HG02973 (cell line): ENCODE data around the gene MANSC4.
"Not testable (repeated sequence)": the region's sequence is repeated elsewhere in the genome, so short reads cannot be mapped to it uniquely, and the experiment has no call there.

Experiments used
- ATAC-seq: cut with Tn5 transposase; IDR thresholded peaks from one replicate; pipeline ENCODE4 v1.9.1; 2021; ENCODE audit warnings: moderate library complexity; ENCODE audit not compliant: unreplicated experiment

Gene MANSC4

DNA sequence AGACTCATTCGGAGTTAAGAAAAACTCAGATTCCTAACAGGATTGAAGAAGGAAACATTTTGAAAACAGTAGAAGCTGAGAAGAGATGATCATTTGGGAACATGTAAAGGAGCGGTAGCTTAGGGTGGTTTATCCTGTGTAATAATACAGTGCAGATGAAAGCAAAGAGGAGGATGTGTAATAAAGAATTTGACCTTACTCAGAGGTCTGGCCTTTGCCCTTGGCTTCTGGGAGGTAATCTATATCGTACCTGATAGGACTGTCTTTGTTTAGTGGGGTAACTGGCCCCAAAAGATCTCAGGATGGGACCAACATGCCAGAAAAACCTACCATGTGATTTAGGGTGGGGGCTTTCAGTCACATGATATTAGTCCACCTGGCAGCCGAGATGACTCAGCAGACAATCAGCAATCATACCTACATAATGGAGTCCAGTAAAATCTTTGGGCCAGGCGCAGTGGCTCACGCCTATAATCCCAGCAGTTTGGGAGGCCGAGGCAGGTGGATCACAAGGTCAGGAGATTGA is 23.3 kb downstream of the MANSC4 start:
- no peak for ATAC-seq

DNA sequence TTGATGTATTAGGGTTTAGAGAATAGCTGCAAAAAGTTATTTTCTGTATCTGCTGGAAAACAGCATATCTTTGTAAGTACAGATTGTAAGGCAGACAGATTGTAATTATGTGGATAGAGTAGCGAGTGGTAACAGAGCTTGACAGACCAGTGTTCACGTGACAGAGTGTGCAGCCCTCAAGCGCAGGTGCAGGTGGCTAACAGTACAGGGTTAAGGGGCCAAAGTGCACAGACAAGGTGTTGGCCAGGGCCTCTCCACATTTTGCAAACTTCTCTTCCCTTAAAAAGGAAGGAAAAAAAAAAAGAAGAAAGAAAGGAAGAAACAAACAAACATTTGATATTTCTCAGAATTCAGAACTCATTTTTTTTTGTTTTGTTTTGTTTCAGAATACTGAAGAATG is 25.2 kb downstream of the MANSC4 start:
- no peak for ATAC-seq

DNA sequence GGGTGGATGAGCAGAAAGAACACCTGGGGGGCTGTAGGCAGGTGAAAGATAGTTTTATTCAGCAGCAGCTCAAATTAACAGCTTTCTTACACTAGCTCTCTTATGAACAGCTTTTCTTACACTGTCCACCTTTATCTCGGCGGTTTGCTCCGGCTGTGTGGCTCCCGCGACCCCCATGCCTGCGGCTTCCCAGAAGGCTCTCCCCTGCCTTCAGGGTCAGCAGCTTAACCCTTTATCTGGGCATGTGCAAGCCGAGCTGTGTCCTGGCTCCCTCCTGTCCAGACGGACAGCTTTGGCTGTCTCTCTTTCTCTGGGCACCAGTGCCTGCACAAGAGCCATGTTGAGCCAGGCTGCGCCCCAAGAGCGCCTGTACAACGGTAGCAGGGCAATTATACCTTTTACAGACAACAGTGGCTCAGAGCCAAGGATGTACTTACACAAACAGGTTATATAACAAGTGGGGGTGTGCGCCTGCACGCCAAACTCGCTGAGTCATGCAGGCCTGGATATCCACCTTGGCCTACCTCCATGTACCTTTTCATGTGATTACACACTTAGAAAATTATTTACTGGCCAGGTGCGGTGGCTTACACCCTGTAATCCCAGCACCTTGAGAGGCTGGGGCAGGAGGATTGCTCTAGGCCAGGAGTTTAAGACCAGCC is 28.5 kb downstream of the MANSC4 start:
- ATAC-seq, result no peak

DNA sequence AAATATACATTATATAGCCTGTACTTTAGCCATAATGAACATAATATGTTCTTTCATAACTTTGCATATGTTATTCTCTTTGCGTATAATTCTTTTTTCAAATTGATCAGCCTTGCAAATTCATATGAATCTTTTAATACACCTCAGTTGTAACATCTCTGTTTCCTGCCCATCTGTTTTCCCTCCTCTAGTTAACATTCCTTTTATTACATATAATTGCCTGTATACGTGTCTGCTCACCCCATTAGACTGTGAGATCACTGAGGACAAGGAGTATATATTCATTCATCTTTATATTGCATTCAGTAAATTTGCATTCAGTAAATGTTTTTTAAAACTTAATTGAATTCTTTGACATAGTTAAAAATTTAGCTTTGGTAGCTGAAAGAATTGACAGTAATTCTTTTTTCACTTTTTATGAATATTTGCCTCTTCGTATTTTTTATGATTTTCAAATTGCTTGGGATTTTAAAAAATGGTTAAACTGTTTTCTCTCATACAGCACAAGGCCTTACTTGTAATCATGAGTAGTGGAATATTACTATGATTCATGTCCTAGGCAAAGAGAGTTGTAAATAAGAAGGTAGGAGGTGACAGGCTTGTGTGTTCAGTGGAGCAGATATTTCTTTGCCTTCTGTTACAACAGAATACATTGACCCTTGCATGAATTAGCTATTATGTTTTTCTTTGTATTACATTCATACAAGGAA is 32.8 kb downstream of the MANSC4 start:
- ATAC-seq, result no peak

DNA sequence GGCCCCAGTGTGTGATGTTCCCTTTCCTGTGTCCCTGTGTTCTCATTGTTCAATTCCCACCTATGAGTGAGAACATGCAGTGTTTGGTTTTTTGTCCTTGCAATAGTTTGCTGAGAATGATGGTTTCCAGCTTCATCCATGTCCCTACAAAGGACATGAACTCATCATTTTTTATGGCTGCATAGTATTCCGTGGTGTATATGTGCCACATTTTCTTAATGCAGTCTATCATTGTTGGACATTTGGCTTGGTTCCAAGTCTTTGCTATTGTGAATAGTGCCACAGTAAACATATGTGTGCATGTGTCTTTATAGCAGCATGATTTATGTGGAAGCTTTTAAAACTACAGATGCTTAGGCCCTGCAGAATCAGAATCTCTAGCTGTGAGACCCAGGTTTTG is 34.3 kb downstream of the MANSC4 start:
- not testable (repeated sequence) for ATAC-seq

DNA sequence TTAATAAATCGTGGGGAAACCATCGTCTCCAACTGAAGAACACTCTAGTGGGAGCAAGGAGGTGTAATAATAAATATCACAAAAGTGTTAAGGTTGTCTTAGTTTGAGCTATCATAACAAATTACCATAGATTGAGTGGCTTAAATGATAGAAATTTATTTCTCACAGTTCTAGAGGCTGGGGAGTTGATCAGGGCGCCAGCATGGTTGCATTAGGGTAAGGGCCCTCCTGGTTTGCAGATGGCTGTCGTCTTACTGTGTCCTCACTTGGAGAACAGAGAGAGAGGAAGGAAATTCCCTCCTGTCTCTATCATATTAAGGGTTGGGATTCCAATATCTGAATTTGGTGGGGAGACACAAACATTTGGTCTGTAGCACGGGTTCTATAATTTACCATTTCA is 36.4 kb downstream of the MANSC4 start:
- ATAC-seq, result no peak

DNA sequence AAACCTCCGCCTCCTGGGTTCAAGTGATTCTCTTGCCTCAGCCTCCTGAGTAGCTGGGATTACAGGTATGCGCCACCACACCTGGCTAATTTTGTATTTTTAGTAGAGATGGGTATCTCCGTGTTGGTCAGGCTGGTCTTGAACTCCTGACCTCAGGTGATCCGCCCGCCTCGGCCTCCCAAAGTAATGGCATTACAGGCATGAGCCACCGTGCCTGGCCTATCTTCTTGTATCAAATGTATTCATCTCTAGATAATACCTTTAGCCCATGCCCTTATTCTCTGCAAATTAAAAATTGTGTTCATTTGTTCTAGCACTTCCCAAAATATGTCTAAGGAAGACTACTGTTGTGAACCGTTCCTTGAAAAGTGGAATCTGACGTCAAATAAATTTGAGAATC is 45.7 kb downstream of the MANSC4 start:
- not testable (repeated sequence) for ATAC-seq

DNA sequence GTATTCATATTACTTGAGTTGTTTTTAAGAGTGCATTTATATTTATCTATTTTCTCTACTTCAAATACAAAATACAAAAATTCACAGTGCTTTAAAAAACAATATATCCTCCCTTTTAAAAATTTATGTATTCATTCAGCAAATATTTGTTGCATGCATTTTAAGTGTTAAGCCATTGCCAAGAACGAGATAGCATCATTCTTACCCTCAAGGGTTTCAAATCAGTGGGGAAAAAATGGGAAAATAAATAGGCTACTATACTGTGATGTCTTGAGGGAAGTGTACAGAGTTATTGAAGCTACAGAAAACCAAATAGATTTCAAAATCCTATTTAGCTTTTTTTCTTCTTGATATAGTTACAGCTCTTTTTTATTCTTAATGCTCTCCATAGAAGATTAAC is 46.2 kb downstream of the MANSC4 start:
- ATAC-seq, result no peak

DNA sequence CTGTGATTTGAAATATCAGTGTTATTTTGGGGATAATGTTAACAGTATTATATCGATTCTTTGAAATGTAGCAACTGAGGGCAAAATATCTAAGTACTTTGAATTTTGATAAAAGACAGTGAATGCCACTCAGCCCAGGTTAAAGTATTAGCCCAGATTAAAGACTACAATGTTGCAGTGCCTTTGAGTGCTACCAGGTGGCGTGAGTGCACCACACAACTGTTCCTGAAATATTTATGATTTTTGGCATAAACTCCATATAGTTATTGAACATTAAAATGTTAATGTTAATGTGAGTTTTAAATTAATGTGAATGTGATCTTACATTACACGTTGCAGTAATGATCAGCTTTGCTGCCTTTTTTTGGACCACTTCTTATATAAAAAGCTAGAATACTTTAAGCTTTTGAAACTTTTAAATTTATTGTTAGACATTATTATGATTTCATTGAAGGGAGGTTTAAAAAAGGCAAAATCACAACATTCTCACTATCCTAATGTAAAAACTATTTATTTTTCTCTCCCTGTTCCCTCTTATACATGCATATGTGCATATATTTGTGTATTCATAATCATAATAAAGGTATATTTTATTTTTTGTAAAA is 46.9 kb downstream of the MANSC4 start:
- no peak for ATAC-seq

DNA sequence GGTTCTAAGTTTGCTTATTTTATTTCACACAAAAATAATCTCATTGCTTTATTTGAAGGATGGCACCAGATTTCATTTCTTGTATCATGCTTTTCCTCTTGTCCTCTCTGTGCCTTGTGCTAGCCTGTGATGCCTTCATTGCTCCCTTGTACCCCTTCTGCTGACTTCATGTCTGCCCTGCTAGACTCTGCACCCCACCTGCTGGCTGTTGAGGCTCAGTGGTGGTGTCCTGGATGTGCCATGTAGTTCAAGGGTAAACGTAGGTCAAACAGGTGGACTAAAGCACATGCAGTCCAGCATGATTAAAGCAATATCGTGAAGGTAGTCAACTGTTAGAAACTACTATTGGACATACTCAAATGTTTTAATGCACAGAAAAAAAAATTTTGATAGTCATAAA is 47.8 kb downstream of the MANSC4 start:
- peak; percentile 45 for ATAC-seq

DNA sequence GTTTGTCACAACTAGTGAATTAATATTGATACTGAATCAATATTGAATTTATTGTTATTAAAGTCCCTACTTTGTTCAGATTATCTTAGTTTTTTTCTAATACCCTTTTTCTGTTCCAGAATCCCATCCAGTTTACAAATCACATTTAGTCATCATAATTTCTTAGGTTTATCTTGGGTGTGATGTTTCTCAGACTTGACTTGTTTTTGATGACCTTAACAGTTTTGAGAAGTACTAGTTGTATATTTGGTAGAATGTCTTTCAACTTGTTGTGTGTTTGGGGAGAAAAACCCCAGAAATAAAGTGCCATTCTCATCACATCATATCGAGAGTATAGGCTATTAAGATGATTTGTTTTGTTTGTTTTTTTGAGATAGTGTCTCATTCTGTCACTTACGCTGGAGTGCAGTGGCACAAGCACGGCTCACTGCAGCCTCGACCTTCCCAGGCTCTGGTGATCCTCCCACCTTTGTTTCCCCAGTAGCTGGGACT is 49.9 kb downstream of the MANSC4 start:
- no peak for ATAC-seq

DNA sequence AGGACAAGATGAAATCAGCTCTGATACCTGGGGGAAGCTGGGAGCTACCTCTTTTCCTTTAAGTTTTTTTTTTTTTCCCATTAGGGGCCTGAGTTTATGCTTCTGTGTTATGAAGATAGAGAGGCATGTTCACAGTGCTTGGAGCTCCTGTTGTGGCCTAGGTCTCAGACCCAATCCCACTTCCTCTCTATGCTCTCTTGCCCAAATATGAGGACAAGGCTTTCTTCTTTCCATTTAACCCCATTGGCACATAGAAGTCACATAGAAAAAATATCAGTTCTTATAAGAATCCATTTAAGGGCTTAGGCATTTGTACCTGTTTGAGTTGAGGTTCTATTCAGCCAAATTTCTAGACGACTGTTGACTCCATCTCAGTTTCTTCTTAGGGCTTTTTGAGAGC is 56.8 kb downstream of the MANSC4 start:
- no peak for ATAC-seq
